ENCODE measurements around the gene CLGN.
A peak's percentile ranks its signal among the peaks of the same experiment; 100 is the strongest.
"Not testable (repeated sequence)": the region's sequence is repeated elsewhere in the genome, so short reads cannot be mapped to it uniquely, and the experiment has no call there.

CLGN gene, protein sequence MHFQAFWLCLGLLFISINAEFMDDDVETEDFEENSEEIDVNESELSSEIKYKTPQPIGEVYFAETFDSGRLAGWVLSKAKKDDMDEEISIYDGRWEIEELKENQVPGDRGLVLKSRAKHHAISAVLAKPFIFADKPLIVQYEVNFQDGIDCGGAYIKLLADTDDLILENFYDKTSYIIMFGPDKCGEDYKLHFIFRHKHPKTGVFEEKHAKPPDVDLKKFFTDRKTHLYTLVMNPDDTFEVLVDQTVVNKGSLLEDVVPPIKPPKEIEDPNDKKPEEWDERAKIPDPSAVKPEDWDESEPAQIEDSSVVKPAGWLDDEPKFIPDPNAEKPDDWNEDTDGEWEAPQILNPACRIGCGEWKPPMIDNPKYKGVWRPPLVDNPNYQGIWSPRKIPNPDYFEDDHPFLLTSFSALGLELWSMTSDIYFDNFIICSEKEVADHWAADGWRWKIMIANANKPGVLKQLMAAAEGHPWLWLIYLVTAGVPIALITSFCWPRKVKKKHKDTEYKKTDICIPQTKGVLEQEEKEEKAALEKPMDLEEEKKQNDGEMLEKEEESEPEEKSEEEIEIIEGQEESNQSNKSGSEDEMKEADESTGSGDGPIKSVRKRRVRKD

DNA sequence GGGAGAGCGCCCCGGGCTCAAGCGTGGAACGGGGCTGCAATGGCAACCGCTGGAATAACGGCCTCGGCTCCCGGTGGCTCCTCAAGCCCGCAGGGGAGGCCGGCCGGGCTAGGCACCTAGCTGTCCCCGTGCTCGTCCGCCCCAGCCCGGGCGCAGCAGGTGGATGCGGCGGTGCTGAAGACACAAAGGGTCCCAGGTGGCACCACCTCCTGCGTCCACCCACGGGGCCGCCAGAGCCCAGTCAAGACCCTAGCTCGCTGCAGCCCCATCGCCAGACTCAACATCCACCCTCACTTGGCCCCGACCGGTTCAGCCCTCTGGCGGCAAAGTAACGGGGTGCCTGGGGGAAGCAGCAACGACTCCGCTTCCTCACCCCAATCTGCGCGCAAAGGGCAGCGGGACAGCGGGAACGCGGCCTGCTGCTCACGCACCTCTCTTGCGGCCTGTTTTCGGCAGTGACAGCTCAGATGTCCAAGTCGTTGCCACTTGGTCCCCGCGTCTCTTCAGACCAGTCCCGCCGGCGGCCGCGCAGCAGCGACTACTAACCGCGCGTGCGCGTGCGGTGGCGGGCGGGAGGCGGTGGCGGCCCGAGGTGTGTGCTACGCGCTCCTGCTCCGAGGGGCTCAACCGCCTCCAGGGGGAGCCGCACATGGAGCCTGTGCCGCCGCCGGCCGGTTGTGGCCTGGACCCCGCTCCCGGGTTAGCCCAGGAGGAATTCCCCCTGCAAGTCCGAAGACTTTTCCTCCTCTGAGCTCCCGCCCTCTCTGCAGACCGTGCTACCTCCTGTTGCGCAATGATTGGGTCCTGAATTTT, at the start of gene CLGN:
CLGN (minus strand) TSS at position 543 of the 813 bp plus-strand sequence. CDS start 14,570 bp downstream, outside the sequence.
- no peak for DNase-seq (ENCODE audit: low spot score)

DNA sequence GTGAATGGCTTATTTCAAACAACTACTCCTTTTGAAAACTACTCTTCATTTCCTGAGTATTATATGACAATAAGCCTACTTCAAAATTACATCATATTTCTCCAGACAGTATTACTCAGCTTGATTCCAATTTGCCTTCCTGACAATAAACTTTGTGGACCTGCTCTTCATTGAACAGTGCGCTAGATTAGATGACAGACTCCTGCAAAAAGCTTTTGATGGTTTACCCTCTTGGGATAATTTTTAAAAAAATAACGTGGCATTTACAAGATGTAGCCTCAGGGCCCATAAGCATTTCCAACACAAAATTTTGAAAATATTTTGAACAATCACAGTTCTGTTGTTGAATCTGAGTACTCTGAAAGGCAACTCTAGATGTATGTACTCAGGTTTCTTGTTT, 44.7 kb upstream of the CLGN start:
- peak; percentile 1 for DNase-seq (ENCODE audit: low spot score)

DNA sequence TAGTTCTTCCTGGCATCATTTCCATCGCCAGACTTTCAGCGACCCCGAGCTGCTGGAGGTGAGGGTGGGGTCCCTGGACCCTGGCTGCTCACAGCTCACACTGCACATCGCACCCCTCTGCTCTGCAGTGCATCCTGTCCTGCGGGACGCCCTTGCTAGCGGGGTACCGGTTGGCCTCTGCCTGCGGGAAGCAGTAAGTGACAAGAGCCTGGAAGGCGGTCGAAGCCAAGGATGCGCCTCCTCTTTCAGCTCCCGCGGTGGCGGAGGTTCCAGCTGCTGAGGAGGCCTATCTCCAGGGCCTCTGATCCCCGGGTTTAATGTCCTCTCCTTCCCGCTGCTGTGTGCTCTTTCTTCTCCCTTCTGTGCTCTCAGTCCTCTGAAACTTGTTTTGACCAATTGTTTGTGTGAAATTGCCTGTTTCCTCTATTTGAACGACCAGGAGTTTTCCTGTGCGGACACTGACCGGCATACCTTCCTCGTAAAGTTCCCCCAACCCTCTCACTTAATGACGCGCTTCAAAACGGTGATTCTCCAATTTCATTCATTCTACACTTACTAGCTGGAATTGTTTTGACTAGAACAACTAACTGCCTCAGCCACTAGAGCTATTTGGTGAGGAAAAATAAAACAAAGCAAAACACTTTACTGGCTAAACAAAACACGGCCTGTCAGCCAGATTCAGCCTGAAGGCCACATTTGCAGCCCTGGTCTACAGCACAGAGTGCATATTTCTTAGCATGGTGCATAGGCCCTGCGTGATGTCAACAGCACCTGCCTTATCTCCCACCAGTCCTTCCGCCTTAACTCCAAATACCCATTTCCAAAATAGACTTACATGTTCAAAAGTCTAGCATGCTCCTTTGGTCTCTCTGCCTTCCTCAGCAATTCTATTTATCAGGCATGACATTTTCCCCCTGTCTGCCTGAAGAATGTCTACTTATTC, 42.6 kb upstream of the CLGN start:
- no peak for DNase-seq (ENCODE audit: low spot score)

GRCh38 chr4:140466146-140466545, 38.7 kb upstream of the CLGN start:
- no peak for DNase-seq (ENCODE audit: low spot score)

DNA sequence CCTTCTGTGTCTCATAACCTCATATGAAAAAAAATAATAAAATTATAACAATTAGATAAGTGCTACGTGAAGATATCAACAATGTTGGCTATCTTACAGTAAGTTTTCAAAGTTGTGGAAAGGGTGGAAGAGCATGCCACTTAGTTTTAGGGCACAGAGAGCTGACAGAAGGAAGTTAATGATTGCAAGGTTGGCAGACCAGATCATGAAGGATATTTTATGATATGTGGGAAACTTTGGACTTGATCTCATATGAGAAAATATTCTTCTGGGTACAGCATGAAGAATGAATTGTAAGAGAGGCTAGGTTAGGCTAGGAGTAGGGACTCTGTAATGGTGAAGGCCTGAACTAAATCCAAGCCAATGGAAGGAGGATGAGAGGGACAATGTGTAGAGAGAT, 36.2 kb upstream of the CLGN start:
- DNase-seq (ENCODE audit: low spot score) = no peak

DNA sequence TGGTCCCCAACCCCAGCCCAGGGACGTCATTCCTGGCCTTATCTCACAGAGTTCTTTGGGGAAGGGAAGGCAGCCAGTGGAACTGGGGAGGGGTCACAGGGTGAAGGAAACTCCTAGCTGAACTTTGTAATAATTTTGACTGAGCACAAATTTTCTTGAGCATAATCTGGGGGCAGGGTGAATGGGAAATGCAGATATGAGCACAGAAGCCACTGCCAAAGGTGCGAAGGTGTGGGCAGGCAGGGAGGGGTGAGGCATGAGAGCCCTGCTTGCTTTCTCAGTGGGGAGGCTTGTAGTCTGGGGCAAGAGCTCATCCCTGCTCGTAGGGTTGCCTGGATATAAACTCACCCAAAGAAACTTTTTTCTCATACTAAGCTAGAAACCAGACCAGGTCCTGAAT, 35.7 kb upstream of the CLGN start:
- no peak for DNase-seq (ENCODE audit: low spot score)

- no peak for DNase-seq (ENCODE audit: low spot score)
These were observed 22.9 kb upstream of the CLGN start for GRCh38 chr4:140450352-140450751.

DNA sequence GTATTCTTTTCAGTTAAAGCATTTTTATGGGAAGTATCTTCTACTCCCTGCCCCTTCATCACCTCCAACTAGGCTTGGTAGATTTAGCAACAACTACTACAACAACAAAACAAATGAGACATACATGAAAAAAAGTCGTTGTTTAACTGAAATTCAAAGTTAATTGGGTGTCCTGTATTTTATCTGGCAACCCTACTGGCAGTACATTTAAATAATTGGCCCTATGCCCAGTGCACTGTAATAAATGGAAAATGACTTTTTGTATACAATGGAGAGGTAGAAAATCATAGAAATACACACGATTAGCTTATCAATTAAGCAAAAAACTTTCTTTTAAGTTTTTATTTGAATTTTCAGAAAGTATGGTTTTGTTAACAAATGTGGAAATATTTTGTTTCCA, 21.4 kb upstream of the CLGN start:
- DNase-seq (ENCODE audit: low spot score) = no peak

GRCh38 chr4:140448162-140448561, 20.7 kb upstream of the CLGN start:
- DNase-seq (ENCODE audit: low spot score) = no peak

DNA sequence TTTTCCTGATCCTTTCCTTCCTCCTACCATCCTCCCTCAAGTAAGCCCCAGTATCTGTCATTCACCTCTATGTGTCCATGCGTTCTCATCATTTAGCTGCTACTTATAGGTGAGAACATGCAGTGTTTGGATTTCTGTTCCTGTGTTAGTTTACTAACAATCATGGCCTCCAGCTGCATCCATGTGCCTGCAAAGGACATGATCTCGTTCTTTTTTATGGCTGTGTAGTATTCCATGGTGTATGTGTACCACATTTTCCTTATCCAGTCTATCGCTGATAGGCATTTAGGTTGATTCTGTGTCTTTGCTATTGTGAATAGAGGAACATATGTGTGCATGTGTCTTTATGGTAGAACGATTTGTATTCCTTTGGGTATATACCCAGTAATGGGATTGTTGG, 16.9 kb upstream of the CLGN start:
- DNase-seq (ENCODE audit: low spot score) = not testable (repeated sequence)

- DNase-seq (ENCODE audit: low spot score) = no peak
These were observed 12.2 kb upstream of the CLGN start for GRCh38 chr4:140439644-140440142.

DNA sequence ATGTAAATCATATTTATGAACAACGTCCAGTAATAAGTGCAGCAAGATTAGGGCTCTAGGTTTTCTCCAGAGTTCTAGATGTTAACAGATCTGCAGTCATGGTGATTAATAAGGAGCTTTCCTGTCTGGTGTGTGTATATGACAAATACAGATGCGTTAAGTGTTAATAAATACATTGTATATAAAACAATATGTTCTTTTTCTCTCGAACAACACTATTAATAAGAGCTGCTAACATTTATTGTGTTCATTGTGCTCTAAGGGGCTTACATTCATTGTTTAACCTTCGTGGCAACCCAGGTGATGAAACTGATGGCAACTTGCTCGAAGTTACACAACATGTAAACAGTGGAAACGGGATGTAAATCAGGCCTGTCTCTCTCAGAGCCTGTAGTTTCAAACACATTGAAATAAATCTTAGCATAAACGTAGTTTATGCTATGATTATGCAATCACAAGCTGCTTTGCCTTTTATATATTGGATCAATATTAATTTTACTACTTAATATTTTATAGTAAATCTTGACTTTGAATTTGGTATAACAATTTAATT, 547 bp upstream of the CLGN start:
- DNase-seq (ENCODE audit: low spot score) = no peak

DNA sequence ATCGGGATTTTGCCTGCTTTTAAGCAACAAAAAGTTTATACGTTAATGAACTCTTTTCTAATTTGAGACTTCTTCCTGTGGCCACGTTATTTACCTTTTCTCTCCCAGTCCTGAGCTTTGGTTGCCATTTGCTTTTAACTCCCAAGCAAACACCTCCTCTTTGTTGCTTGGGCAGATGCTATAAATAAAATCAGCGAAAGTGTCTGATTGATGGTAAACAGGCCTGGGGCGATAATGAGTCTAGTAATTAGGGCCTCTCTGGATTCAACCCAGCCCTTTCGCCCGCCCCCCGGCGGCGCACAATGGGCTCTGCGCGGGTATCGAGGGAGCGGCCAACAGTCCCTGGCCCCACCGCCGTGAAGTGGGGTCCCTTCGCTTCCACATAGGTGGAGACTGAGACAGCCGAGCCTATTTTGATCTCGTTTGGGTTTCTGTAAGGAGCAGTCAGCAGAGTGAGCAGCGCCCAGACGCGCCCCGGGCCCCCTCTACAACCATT, 790 bp downstream of the CLGN start:
- no peak for DNase-seq (ENCODE audit: low spot score)

- DNase-seq (ENCODE audit: low spot score) = no peak
These were observed 4.3 kb downstream of the CLGN start for GRCh38 chr4:140423106-140423505.

DNA sequence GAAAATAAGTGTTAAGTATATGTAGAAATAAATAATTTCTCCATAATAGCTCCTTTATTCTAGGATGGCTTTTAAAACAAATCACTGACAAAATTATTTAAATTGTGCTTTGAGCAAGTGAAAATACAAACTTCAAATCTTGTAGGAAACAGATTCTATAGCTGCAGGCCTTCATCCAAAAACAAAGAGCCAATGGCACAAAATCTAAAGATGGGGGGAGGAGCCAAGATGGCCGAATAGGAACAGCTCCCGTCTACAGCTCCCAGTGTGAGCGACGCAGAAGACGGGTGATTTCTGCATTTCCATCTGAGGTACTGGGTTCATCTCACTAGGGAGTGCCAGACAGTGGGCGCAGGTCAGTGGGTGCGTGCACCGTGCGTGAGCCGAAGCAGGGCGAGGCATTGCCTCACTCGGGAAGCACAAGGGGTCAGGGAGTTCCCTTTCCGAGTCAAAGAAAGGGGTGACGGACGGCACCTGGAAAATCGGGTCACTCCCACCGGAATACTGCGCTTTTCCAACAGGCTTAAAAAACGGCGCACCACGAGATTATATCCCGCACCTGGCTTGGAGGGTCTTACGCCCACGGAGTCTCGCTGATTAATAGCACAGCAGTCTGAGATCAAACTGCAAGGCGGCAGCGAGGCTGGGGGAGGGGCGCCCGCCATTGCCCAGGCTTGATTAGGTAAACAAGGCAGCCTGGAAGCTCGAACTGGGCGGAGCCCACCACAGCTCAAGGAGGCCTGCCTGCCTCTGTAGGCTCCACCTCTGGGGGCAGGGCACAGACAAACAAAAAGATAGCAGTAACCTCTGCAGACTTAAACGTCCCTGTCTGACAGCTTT, 14.1 kb downstream of the CLGN start:
- not testable (repeated sequence) for DNase-seq (ENCODE audit: low spot score)

DNA sequence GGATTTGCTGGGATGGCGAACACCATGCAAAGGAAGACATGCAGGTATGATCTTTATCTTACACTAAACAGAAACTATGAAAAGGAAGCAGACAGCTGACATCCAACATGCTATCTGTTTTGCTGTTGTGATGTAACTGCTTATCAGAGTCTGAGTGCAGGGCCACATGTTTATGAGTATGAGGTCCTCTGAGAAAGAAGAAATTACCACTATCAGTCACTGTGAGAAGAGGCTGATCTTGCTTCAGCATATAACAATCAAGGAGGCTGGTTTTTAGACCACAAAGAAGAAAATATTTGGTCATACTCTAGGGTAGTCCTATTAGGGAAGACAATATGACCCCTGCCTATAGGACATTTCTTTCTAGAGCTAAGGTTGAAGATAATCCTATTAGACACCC, 18.5 kb downstream of the CLGN start:
- DNase-seq (ENCODE audit: low spot score) = no peak

- no peak for DNase-seq (ENCODE audit: low spot score)
These were observed 21.2 kb downstream of the CLGN start for GRCh38 chr4:140406292-140406691.

GRCh38 chr4:140400111-140400510, 27.3 kb downstream of the CLGN start:
- no peak for DNase-seq (ENCODE audit: low spot score)

GRCh38 chr4:140395668-140396067, 31.8 kb downstream of the CLGN start:
- DNase-seq (ENCODE audit: low spot score) = no peak

GRCh38 chr4:140388015-140388414, 39.4 kb downstream of the CLGN start:
- DNase-seq (ENCODE audit: low spot score) = no peak

Measured in RKO (cell line).